ENCODE results near the gene KRTAP5-4. TPM values are rescaled to one million over a fixed set of nuclear protein-coding genes. Genes with fewer than 3 reads are reported as not detected.

KRTAP5-4 gene
- total RNA-seq, 1 donor from 2014 or later = not detected

DNA sequence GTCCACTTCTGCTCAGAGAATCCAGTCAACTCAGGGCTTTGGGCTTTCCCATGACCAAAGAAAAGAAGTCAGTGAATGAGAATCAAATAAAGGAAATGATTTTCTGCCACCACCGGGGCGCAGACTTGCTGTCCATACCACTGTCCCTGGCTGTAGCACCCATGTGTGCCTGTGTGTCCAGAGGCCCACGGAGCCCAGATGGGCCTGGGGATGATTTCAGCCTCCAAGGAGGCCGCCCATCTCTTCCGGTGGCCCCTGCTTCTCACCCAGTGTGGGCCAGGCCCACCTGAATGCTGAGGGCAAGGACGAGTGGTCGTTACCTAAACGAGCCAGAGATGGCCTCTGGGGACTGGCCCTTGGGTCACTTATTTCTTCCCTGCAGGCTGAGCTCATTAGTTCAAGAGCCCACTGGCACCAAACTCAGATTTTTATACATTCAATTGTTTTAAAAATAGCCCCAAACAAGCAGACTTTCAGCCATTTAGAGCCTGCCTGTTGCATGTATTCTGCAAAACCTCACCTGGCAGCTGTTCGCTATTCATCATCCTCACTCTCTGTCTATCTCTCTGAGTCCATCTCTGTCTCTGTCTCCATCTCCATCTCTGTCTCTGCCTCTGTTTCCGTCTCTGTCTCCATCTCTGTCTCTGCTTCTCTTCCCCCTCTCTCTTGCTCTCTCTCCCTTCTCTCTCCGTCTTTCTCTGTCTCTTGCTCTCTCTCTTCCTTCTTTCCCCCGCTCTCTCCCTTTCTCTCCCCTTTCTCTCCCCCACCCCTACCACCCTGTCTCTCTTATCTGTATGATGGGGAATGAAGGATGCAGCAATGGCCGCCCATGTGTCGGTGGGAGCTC, 31.8 kb upstream of the KRTAP5-4 start:
- peaks cover 11% of the 10 kb centered on the region for H3K27me3 Mint-ChIP-seq (ENCODE audit: low read depth)
- DNase-seq (ENCODE audit: low spot score in 2 of 2, unreplicated experiment in 2 of 2) = no peak
- H3K4me1 Mint-ChIP-seq = peaks cover 17% of the 10 kb centered on the region
- H3K9me3 Mint-ChIP-seq = no peaks in the 10 kb centered on the region
- no peak overlapping the region for H3K4me3 Mint-ChIP-seq
- TF ChIP-seq, protein P1, sequence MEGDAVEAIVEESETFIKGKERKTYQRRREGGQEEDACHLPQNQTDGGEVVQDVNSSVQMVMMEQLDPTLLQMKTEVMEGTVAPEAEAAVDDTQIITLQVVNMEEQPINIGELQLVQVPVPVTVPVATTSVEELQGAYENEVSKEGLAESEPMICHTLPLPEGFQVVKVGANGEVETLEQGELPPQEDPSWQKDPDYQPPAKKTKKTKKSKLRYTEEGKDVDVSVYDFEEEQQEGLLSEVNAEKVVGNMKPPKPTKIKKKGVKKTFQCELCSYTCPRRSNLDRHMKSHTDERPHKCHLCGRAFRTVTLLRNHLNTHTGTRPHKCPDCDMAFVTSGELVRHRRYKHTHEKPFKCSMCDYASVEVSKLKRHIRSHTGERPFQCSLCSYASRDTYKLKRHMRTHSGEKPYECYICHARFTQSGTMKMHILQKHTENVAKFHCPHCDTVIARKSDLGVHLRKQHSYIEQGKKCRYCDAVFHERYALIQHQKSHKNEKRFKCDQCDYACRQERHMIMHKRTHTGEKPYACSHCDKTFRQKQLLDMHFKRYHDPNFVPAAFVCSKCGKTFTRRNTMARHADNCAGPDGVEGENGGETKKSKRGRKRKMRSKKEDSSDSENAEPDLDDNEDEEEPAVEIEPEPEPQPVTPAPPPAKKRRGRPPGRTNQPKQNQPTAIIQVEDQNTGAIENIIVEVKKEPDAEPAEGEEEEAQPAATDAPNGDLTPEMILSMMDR (IDR thresholded peaks at IDR 0.05; ENCODE audit: unreplicated experiment) = no peak
- no peaks in the 10 kb centered on the region for H3K36me3 Mint-ChIP-seq
- H3K27ac Mint-ChIP-seq = peak overlapping the region; percentile 45

DNA sequence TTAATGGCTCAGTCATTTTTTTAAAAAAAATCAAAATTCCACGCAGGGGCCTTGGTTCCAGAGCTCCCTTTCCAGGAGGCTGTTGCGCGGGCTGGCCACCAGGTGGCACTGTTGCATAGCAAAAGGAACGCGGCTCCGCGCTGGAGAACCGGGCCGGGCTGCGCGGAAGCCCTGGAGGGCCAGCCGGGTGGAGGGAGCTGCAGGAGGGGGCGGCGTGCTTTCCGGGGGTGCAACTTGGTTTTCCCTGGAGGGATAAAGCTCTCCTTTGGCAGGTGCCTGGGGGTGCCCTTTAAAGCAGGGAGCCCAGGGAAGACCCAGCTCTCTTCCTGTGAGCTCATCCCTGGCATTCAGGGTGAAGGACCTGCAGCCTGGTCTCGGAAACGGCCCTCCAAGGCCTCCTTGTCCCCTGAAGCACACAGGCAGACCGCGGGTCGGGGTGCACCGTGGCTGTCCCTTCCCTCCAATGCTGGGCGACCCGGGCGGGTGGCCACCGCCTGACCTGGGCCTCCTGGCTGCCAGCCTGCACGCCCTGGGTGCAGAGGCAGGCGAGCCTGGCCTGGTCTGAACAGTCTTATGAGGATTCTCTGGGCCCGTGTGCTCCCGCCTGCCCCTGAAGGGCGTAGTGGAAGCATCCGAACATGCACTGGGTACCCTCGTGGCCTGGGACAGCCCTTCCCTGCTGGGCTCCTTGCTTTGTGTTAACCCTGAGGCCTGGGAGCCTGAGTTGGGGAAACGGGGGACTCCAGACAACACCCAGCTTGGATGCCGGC, 31.0 kb upstream of the KRTAP5-4 start:
- H3K27me3 Mint-ChIP-seq (ENCODE audit: low read depth) = peaks cover 10% of the 10 kb centered on the region
- H3K36me3 Mint-ChIP-seq = no peaks in the 10 kb centered on the region
- peak; percentile 71 to 96 for DNase-seq (ENCODE audit: low spot score in 2 of 2, unreplicated experiment in 2 of 2)
- peaks cover 17% of the 10 kb centered on the region for H3K4me1 Mint-ChIP-seq
- no peak overlapping the region for H3K4me3 Mint-ChIP-seq
- TF ChIP-seq, protein P1 (IDR thresholded peaks at IDR 0.05; ENCODE audit: unreplicated experiment) = peak; percentile 100
- peak overlapping the region; percentile 61 for H3K27ac Mint-ChIP-seq
- no peaks in the 10 kb centered on the region for H3K9me3 Mint-ChIP-seq

DNA sequence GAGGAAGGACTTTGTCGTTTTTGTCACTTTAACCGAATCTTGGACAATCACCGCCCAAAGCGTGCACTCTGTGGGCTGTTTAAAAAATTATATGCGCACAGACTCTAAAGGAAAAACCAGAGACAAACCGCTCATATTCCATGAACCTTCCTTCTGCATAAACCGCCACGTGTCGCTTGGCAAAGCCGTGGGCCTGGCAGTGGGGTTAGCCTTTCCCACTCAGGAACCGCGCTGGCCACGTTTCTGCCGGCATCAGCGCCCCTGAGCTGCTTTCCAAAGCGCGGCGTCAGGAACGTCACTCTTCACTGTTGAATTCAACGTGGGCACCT, 30.5 kb upstream of the KRTAP5-4 start:
- H3K27me3 Mint-ChIP-seq (ENCODE audit: low read depth) = peaks cover 12% of the 10 kb centered on the region
- no peaks in the 10 kb centered on the region for H3K9me3 Mint-ChIP-seq
- no peaks in the 10 kb centered on the region for H3K36me3 Mint-ChIP-seq
- H3K4me3 Mint-ChIP-seq = no peak overlapping the region
- H3K4me1 Mint-ChIP-seq = peaks cover 17% of the 10 kb centered on the region
- no peak for DNase-seq (ENCODE audit: low spot score in 2 of 2, unreplicated experiment in 2 of 2)
- H3K27ac Mint-ChIP-seq = peak overlapping the region; percentile 61
- TF ChIP-seq, protein P1 (IDR thresholded peaks at IDR 0.05; ENCODE audit: unreplicated experiment) = no peak

DNA sequence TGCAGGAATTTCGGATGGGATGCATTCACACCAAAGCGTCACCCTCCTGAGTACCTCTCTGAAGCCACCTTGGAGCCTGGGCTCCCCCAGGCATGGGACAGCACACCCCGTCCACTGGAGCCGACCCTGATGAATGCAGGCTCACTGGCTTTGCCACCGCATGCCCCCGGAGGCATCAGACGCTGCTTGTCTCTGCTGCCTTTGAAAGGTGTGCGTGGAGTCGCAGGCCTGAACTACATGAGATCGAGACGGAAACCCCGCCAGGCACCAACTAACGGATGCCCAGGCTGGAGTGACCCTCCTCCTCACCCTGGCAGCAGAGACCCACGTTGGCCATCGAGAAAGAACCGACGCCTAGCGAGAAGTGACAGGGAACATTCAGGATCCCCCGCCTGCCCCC, 30.1 kb upstream of the KRTAP5-4 start:
- Mint-ChIP-seq H3K36me3 (no peaks in the 10 kb centered on the region), H3K9me3 (no peaks in the 10 kb centered on the region), H3K27me3 (ENCODE audit: low read depth) (peaks cover 15% of the 10 kb centered on the region), H3K4me3 (no peak overlapping the region), H3K27ac (no peak overlapping the region), H3K4me1 (peaks cover 17% of the 10 kb centered on the region)
- TF ChIP-seq, protein P1 (IDR thresholded peaks at IDR 0.05; ENCODE audit: unreplicated experiment) = no peak
- no peak for DNase-seq (ENCODE audit: low spot score in 2 of 2, unreplicated experiment in 2 of 2)

DNA sequence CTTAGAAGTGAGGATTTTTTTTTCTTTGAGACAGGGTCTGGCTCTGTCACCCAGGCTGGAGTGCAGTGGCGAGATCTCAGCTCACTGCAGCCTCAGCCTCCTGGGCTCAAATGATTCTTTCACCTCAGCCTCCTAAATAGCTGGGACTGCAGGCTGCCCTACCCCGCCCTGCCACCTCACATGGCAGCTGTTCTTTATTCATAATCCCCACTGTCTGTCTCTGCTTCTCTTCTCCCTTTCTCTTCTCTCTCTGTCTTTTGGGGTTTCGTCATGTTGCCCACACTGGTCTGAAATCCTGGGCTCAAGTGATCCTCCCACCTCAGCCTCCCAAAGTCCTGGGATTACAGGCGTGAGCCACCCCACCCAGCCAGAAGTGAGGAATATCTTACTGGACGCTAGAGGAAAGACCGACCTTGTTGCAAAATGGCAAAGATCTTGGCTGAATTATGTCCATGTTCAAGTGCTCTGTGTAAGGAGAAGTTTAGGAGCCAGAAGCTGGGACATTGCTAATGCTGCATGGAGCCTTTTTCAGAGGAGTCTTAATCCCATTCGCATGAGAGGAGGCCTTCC, 29.6 kb upstream of the KRTAP5-4 start:
- no peak for DNase-seq (ENCODE audit: low spot score in 2 of 2, unreplicated experiment in 2 of 2)
- Mint-ChIP-seq H3K36me3 (no peaks in the 10 kb centered on the region), H3K4me1 (peaks cover 17% of the 10 kb centered on the region), H3K27me3 (ENCODE audit: low read depth) (peaks cover 16% of the 10 kb centered on the region), H3K4me3 (no peak overlapping the region), H3K27ac (peak overlapping the region; percentile 19), H3K9me3 (no peaks in the 10 kb centered on the region)
- TF ChIP-seq, protein P1 (IDR thresholded peaks at IDR 0.05; ENCODE audit: unreplicated experiment) = no peak
